GM23248 (cell line): ENCODE data around the gene EFCAB8.

Experiments
- EZH2 ChIP-seq: fragments of 200-600 bp; sonication (generic); IDR thresholded peaks from 2 replicates; pipeline ENCODE4 v1.6.1; 2018; ENCODE audit warnings: antibody characterized with exemption, mild to moderate bottlenecking; ENCODE audit not compliant: insufficient read depth, poor library complexity, severe bottlenecking
- EZH2phosphoT487 ChIP-seq: fragments of 200-600 bp; sonication (generic); IDR thresholded peaks from 2 replicates; pipeline ENCODE4 v1.6.1; 2018; ENCODE audit warnings: antibody characterized with exemption, moderate library complexity, mild to moderate bottlenecking, low read depth; ENCODE audit not compliant: insufficient read depth

- no peak for TF ChIP-seq EZH2
- TF ChIP-seq EZH2phosphoT487 = no peak
These were observed 47.5 kb downstream of the EFCAB8 start for GRCh38 chr20:32906200-32906599.
